HG03196 (cell line): ENCODE data around the gene KLK2.
A peak's percentile ranks its signal among the peaks of the same experiment; 100 is the strongest.

Experiments used
- ATAC-seq: cut with Tn5 transposase; IDR thresholded peaks from one replicate; pipeline ENCODE4 v1.9.1; 2021; ENCODE audit not compliant: unreplicated experiment

The KLK2 gene

DNA sequence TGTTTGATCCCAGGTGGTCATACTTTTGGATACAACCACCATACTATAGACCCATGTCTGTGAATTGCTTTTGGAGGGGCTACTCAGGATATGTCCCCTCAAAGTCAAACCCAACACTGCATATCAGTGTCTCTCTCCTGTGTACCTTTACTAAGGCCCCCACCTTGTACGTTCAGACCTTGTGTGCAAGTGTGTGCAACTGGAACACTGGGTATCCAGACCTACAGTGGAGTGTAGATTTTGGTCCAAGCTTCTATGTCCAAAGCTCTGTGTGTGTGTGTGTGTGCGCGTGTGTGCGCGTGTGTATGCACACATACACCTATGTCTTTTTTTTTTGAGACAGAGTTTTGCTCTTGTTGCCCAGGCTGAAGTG, 18.0 kb downstream of the KLK2 start:
- ATAC-seq, result no peak

- ATAC-seq, result no peak
Measured at GRCh38 chr19:50893047-50893736, 20.0 kb downstream of the KLK2 start.

- no peak for ATAC-seq
Measured at GRCh38 chr19:50894478-50895356, 21.5 kb downstream of the KLK2 start.

DNA sequence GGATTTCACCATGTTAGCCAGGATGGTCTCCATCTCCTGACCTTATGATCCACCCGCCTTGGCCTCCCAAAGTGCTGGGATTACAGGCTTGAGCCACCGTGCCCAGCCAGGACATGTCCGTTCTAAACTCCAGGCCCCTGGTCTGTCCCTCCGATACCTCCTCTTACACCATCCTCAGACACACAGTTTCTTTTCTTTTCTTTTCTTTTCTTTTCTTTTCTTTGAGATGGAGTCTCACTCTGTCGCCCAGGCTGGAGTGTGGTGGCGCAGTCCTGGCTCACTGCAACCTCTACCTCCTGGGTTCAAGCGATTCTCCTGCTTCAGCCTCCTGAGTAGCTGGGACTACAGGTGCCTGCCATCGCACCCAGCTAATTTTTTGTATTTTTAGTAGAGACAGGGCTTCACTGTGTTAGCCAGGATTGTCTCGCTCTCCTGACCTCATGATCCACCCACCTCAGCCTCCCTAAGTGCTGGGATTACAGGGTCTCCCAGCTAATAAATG, 22.9 kb downstream of the KLK2 start:
- peak; percentile 0 for ATAC-seq

DNA sequence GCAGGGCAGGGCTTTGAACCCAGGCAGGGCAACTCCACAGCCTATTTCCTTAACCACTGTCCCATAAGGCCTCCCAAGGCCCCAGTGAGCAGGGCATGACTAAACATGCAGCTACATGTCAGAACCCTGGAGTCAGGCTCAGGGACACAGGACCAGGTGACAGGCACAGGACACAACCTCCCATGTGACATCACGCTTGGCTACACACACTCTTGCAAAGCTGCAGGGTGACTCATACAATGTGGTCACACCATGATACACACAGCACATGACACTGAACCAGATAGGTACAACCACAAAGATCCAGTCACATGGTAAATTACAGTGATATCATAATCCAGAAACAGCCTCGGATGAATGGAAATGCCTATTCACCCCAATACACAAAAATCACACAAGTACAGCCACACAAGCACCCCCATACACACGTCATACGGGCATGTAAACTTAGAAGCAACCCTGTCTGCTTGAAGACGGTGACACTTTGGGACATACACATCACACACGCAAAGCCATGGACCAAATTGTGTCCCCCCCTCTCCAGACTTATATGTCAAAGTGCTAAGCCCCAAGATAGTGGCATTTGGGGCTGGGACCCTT, 23.5 kb downstream of the KLK2 start:
- peak; percentile 76 for ATAC-seq

GRCh38 chr19:50897191-50897607, 24.0 kb downstream of the KLK2 start:
- peak; percentile 39 for ATAC-seq

DNA sequence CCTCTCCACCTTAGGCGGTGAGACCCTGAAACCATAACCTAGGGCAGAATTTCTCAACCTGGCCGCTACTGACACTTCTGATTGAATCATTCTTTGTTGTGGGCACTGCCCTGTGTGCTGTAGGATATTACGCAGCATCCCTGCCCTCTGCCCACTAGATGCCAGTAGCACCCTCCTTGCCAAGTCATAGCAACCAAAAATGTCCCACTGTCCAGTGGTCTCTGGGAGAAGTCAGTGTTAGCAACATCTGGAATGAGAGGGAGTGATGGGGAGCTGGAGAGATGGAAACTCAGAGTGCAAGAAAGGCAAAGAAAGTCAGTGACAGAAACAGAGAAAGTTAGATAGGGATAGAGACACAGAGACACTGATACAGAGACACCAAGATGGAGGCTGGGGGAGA, 24.4 kb downstream of the KLK2 start:
- peak; percentile 11 for ATAC-seq

DNA sequence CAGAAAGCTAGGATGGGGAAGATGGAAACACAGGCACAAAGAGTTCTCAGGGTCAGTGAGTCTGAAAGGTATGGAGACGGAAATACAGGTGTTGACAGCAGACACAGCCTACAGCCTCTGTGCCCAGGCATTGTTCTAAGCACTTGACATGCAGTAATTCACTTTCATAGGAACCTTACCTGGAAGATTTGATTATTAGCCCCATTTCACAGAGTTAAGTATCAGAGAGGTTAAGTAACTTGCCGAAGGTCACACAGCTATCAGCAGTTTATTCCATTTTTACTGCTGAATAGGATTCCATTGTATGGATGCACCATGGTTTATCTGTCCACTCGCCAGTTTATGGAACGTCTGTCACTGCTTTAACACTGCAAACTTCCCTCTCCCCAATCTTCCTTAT, 24.8 kb downstream of the KLK2 start:
- ATAC-seq, result no peak

GRCh38 chr19:50899569-50899968, 26.3 kb downstream of the KLK2 start:
- no peak for ATAC-seq

- no peak for ATAC-seq
Measured at GRCh38 chr19:50902640-50903039, 29.4 kb downstream of the KLK2 start.

GRCh38 chr19:50906217-50906616, 33.0 kb downstream of the KLK2 start:
- ATAC-seq, result no peak

GRCh38 chr19:50908336-50908735, 35.1 kb downstream of the KLK2 start:
- ATAC-seq, result no peak

- ATAC-seq, result peak; percentile 63
Measured at GRCh38 chr19:50909240-50910070, 36.2 kb downstream of the KLK2 start.

- ATAC-seq, result no peak
Measured at GRCh38 chr19:50910722-50911121, 37.5 kb downstream of the KLK2 start.

DNA sequence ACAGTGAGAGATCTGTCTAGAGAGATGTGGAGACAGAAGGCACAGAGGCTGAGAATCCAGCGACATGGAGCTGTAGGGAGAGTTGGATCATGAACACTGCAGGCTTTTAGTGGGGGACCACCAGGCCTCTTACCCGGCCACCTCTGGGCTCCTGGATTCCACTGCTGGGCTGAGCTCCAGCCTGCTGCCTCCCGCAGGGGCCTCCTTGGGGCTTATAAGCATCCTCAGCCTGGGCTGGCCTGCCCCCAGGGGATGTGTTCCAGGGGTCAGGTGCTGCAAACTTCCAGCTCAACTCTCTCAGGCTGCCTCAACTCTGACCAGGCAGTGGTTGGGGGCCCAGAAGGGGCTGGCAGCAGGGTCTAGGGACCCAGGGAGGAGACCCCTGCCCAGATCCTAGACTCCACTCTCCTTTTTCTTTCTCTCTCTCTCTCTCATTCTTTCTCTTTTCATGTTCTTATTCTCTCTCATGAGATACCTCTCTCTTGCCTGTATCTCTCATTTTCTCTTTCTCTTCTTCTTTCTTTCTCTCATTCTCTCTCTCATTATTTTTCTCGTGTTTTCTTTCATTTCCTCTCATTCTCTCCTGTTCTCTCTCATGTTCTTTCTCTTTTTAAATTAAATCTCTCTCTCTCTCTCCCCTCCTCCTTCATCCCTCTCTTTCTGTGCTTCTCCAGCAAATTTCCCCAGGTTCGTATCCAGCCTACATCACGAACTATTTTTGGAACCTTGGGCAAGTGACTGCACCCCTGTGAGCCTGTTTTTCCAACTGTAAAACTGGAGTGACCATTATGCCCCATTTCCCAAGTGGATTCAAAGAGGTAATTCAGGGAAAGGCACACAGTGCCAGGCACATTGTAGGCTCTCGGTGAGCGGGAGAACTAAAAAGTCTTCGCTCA, 38.2 kb downstream of the KLK2 start, which contains the start of gene KLK4:
Gene KLK4 (minus strand): TSS at position 190 of the 896 bp plus-strand sequence. CDS start 657 bp downstream, outside the sequence.
- ATAC-seq, result no peak

DNA sequence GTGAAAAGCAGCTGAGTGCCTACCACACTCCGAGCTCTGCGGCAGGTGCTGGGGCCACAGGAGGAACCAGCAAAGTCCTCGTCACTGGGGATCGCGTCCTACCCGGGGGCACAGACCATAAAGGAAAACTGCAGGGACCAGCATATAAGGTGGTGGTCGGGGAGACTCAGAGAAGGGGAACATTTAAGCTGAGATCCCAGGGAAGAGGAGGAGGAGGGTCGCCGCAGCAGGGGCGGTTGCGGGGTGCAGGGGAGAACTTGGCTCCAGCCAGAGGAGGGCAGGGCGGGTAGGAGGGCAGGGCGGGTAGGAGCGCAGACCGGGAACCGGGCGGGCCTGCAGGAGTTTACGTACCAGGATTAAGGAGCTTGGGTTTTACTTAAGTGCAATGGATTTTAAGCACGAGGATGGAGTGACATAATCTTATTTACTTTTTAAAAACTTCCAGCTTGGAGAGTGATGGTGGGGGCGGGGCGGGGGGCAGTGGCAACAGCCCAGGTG, 38.9 kb downstream of the KLK2 start:
- no peak for ATAC-seq

- ATAC-seq, result no peak
Measured at GRCh38 chr19:50912727-50913716, 39.8 kb downstream of the KLK2 start.

DNA sequence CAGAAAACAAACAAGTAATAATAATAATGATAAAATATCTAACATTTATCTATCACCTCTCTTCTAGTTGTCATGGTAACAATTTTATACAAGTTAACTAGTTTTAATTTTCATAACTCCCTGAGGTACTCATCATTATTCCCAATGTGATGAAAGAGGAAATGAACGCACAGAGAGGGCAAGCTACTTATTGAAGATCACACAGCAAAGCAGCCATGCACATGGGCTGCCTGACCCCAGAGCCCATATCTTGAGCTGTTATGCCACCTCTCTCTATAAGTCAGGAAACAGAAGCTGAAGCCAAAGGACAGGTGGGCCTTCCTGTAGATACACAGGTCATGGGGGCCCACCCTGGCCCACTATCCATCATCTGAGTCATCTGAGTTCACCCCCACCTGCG, 42.8 kb downstream of the KLK2 start:
- ATAC-seq, result no peak
